ENCODE data around the gene WNT9B. TPM values are rescaled to one million over a fixed set of nuclear protein-coding genes. Genes with fewer than 3 reads are reported as not detected.
A peak's percentile ranks its signal among the peaks of the same experiment; 100 is the strongest.

WNT9B gene
- total and polyA plus RNA-seq, 11 donors = 0.19 to 1.4 (median 0.53) TPM

GRCh38 chr17:46821482-46822387, 29.6 kb upstream of the WNT9B start:
- H3K4me1 ChIP-seq = peaks cover 0 to 35% (median 19%) of the 10 kb centered on the region in 12 donors
- ATAC-seq = no peak
- H3K27ac ChIP-seq = no peak overlapping the region
- no peaks in the 10 kb centered on the region for H3K36me3 ChIP-seq
- no peak for DNase-seq
- intact Hi-C loops (cut with DNase I) = no loop called here
- no peak overlapping the region for H3K4me3 ChIP-seq
- H3K9me3 ChIP-seq = no peaks in the 10 kb centered on the region
- H3K27me3 ChIP-seq = peaks cover 42 to 72% (median 62%) of the 10 kb centered on the region in 9 donors
- WGBS, 4 donors = 12 to 20% (median 14%) methylated on average over 28 to 31 of the region's 31 CpGs
- TF ChIP-seq POLR2A (IDR thresholded peaks at IDR 0.05) = no peak
- TF ChIP-seq, protein P1, sequence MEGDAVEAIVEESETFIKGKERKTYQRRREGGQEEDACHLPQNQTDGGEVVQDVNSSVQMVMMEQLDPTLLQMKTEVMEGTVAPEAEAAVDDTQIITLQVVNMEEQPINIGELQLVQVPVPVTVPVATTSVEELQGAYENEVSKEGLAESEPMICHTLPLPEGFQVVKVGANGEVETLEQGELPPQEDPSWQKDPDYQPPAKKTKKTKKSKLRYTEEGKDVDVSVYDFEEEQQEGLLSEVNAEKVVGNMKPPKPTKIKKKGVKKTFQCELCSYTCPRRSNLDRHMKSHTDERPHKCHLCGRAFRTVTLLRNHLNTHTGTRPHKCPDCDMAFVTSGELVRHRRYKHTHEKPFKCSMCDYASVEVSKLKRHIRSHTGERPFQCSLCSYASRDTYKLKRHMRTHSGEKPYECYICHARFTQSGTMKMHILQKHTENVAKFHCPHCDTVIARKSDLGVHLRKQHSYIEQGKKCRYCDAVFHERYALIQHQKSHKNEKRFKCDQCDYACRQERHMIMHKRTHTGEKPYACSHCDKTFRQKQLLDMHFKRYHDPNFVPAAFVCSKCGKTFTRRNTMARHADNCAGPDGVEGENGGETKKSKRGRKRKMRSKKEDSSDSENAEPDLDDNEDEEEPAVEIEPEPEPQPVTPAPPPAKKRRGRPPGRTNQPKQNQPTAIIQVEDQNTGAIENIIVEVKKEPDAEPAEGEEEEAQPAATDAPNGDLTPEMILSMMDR (IDR thresholded peaks at IDR 0.05) = no peak

- Histone ChIP-seq H3K36me3 (no peaks in the 10 kb centered on the region), H3K9me3 (no peaks in the 10 kb centered on the region), H3K4me3 (no peak overlapping the region), H3K27me3 (peaks cover 35 to 65% (median 55%) of the 10 kb centered on the region in 9 donors), H3K27ac (no peak overlapping the region), H3K4me1 (peaks cover 0 to 32% (median 19%) of the 10 kb centered on the region in 12 donors)
- ATAC-seq (no peak), DNase-seq (no peak)
- TF ChIP-seq POLR2A (IDR thresholded peaks at IDR 0.05) = no peak
- TF ChIP-seq, protein P1 (IDR thresholded peaks at IDR 0.05) = peak; percentile 10 to 54 (median 46)
- WGBS, 4 donors = 20 to 25% (median 21%) methylated on average over 32 to 35 of the region's 35 CpGs
- intact Hi-C loops (cut with DNase I) = no loop called here
Measured at GRCh38 chr17:46822388-46822921, 28.9 kb upstream of the WNT9B start.

DNA sequence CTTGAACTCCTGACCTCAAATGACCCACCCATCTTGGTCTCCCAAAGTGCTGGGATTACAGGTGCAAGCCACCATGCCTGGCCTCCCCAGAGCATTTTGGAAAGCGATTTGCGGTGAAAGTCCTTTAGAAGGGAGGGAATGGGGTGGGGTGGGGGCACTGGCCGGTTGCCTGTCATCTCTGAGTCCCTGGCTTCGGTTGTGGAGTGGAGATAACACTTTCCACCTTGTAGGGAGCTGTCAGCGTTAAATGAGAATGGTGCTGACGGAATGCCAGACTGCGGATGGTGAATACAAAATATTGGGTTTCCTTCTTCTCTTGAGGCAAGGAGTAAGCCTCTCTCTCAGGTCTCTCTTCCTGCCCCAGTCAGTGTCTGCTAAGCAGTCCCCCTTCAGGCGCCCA, 27.7 kb upstream of the WNT9B start:
- ATAC-seq = no peak
- DNase-seq = no peak
- H3K27ac ChIP-seq = no peak overlapping the region
- H3K27me3 ChIP-seq = peaks cover 27 to 53% (median 43%) of the 10 kb centered on the region in 9 donors
- WGBS, 4 donors = 55 to 61% (median 56%) methylated on average over 8 of the region's 8 CpGs
- no peaks in the 10 kb centered on the region for H3K9me3 ChIP-seq
- H3K4me1 ChIP-seq = peaks cover 0 to 21% (median 13%) of the 10 kb centered on the region in 12 donors
- TF ChIP-seq, protein P1 (IDR thresholded peaks at IDR 0.05) = no peak
- TF ChIP-seq POLR2A (IDR thresholded peaks at IDR 0.05) = no peak
- no peak overlapping the region for H3K4me3 ChIP-seq
- no peaks in the 10 kb centered on the region for H3K36me3 ChIP-seq
- intact Hi-C loops (cut with DNase I) = no loop called here

DNA sequence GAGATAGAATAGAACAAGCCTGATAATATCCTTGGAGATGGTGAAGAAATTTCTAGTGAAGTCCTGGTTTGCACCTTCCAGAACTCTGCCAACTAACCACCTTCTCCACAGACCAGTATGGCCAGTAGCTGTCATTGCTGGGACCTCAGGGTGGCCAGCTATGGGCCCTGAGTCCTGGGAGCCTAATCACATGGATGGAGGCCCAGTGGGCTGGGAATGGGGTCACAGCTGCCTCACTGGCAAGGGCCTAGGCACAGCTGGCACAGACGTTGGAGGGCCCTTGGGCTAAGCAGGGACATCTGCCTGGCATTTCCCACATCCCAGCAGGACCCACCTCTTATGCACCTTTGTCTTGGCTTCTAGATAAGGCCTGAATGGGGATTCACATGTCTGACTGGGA, 25.3 kb upstream of the WNT9B start:
- Histone ChIP-seq H3K27me3 (peaks cover 16 to 29% (median 19%) of the 10 kb centered on the region in 9 donors), H3K9me3 (no peaks in the 10 kb centered on the region), H3K27ac (no peak overlapping the region), H3K4me3 (no peak overlapping the region), H3K36me3 (no peaks in the 10 kb centered on the region), H3K4me1 (peaks cover 0 to 5% (median 0%) of the 10 kb centered on the region in 12 donors)
- ATAC-seq (no peak), DNase-seq (no peak)
- 56 to 57% methylated on average over 1 of the region's 1 CpG; no CpG with 5 or more reads in 2 of the 4 donors for WGBS, 4 donors
- TF ChIP-seq, protein P1 (IDR thresholded peaks at IDR 0.05) = no peak
- no peak for TF ChIP-seq POLR2A (IDR thresholded peaks at IDR 0.05)
- intact Hi-C loops (cut with DNase I) = no loop called here
